ENCODE data around the gene P2RX1.

The P2RX1 gene

DNA sequence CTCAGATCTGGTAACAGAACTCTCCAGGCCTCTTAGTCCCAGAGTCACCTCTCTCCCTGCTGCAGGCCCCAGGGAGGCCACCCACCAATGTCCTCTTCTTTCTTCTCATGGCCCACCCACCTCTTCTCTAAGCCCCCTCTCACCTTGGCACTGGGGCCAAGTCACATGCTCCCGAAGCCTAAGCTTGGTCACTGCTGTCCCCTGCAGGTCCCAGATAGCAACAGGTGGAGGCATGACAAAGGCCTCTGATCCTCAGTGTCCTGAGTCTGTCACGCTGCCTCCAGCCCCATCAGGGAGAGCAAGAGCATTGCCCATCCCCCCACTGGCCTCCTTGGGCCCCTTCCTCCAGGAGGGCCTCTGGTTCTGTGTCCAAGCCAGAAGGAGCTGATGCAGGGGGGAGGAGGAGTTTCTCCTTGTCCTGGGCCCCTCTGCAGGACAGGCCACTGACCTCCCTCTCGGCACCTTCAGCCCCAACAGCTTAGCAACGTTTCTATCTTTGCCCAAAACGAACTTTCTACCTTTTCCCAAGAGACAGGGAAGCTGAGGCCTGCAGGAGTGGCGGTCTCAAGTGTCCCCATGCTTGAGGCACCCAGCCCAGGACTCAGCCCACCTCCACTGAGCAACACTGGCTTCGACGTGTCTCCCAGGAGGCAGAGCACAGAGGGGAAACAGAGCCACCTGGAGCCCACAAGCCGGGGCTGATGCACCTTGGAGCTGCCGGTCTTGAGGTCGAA lies 8.6 kb downstream of the P2RX1 start:
- no peak for DNase-seq

DNA sequence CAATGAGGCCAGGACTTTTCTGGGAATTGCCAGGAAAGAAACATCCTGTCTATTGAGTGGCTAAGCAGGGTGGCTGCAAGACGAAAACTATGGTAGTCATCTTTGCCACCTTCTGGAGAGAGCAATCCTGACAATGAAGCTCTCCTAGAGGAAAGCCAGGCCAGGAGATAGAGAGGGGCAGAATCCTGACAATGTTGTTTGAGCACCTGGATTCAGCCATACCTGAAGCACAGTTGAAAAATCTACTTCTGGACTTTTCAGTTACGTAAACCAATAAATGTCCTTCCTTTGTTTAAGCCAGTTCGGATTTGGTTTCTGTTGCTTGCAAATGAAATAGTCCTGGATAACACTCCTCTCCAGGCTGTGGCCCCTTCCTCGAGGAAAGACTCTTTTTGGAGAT lies 9.4 kb downstream of the P2RX1 start:
- no peak for DNase-seq

DNA sequence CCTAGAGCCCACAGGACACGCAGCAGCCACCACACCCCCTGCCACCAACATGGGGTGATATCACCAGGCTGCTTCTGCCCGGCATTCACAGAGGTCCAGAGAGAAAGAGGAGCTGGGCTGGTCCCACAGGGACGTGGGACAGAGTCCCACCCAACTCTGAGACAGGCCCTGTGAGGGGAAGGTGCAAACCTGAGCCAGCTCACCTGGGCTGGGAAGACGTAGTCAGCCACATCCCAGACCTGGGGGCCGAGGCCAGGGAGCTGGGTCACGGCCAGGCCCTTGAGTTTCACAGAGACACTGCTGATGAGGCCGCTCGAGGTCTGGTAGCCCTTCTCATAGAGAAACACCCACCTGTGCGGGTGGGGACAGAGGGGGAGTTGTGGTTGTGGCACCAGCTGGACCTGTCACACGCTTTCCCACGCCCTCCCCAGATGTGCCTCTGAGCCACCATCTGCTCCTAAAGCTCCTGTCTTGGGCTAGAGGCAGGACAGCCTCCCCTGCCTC lies 11.2 kb downstream of the P2RX1 start:
- no peak for DNase-seq

GRCh38 chr17:3904501-3904900 lies 11.8 kb downstream of the P2RX1 start:
- DNase-seq = no peak

GRCh38 chr17:3903881-3904290 lies 12.4 kb downstream of the P2RX1 start:
- DNase-seq = no peak

DNA sequence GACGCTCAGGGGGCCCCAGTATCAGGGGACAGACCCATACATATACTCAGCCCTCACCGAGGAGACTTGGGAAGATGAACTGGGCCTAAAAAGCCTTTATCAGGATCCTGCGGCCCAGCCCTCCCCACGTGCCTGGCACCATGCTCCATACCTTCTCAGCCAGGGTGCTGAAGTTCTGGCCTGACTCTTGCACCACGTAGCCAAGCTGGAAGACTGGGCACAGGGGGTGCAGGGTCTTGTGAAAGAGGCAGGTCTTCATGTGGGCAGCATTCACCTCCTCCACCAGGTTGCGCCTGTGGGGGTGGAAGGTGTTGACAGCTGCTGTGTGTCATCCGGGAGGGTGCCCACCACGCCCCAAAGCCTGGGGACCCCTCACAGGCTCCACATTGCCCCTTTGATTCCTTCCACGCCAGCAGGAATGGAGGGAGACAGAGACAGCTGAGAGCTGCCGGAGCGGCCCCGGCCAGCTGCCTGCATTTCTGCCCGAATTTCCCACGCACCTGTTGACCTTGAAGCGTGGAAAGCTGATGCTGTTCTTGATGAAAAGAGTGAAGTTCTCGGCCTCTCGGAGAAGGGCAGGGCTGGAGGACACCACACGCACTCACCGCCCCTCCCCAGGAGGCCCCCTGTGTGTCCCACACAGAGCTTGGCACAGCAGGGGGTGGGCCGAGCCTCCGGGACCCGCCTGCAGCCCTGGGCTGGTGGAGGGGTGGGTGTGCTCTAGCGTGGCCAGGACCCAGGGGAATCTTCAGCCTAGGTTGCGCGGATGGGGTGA lies 13.0 kb downstream of the P2RX1 start:
- DNase-seq = no peak

GRCh38 chr17:3900646-3901045 lies 15.6 kb downstream of the P2RX1 start:
- DNase-seq = no peak

- no peak for DNase-seq
Measured at GRCh38 chr17:3897731-3898130, 18.5 kb downstream of the P2RX1 start.

DNA sequence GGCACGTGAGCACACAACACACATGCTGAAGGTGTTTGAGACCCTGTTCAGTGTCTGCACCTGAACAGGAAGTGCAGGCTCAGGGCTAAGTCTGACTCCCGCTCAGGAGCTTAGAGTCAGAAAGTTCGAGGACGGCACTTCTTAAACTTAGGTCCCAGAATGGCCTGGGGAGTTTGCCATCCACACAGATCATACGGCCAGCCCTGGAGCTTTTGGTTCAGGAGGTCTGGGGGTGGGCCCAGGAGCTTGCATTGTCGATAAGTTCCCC lies 19.4 kb downstream of the P2RX1 start:
- no peak for DNase-seq

GRCh38 chr17:3896108-3896967 lies 19.9 kb downstream of the P2RX1 start:
- peak in 12 of 51 donors; percentile 13 to 53 (median 34) for DNase-seq

- no peak for DNase-seq
Measured at GRCh38 chr17:3895354-3895753, 20.9 kb downstream of the P2RX1 start.

DNA sequence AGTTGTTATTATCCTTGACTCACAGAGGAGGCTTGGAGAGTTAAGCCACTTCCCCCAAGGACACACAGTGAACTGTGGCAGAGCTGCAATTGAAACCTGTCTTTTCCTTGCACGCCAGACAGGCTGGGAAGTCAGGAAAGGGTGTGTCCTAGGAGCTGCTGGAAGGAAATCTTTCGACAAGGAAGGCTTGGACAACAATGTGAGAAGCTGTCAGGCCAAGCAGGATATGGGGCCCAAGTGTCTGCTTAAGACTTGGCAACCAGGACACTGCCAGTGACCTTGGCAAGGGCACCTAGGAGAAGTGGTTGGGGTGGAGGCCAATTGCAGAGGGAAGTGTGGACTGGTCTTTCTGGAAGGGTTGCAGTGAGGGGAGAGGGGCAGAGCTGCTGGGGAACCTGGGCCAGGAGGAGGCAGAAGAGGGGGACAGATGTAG lies 21.3 kb downstream of the P2RX1 start:
- peak in 6 of 51 donors; percentile 7 to 40 (median 18) for DNase-seq

- DNase-seq = no peak
Measured at GRCh38 chr17:3894188-3894587, 22.1 kb downstream of the P2RX1 start.

DNA sequence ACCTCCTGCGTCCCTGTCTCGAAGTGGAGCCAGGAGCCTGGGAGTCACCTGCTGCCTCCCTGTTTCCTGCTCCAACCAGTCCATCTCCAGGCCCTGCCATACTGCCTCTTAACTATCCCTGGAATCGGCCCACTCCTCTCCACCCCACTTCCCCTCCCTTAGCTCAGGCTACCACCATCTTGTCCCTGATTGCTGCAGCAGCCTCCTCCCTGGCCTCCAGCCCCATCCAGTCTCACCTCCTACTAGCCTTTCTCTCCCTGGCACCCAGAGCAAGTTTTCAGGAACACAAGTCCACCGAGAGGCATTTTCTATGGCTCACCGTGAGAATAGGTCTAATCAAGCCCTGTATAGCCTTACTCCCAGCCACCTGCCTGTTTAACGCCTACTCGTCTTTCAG lies 22.5 kb downstream of the P2RX1 start:
- peak in 1 of 51 donors; percentile 45 for DNase-seq

DNA sequence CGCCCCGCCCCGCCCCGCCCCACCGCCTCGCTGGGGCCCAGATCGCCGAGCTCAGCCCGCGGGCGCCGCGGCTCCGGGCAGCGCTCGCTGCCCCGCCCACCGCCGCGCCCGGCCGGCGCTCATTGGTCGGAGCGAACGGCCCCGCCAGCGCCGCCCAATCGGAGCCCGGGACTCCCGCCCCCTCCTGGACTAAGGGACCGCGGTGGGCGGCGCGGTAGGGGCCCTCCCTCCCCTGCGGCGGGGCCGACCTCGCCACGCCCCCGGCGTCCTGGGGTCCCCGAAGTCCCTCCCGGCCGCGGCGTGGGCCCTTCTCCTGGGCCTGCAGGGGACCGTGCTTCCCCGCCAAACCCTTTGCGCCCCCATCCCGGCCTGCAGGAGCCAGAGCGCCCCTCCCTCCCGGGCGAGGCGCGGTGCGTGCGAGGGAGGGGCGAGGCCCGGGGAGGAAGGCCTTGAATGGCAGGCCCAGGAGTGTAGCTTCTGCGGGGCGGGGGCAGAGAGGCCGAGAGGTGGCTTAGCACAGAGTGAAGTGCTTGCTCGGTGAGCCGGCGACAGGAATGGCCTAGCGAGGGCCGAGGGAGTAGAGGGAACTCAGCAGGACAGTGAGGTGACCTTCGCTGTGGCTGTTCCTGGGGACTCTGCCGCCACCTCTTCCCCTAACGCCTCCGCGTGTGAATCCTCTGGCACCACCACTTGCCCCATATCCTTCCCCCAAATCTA lies 23.1 kb downstream of the P2RX1 start, which contains the start of gene CAMKK1:
TSS of gene CAMKK1 (minus strand) at position 51 of the 717 bp plus-strand sequence. CDS start 7,366 bp downstream, outside the sequence.
- peak in 50 of 51 donors; percentile 28 to 89 (median 68) for DNase-seq

DNA sequence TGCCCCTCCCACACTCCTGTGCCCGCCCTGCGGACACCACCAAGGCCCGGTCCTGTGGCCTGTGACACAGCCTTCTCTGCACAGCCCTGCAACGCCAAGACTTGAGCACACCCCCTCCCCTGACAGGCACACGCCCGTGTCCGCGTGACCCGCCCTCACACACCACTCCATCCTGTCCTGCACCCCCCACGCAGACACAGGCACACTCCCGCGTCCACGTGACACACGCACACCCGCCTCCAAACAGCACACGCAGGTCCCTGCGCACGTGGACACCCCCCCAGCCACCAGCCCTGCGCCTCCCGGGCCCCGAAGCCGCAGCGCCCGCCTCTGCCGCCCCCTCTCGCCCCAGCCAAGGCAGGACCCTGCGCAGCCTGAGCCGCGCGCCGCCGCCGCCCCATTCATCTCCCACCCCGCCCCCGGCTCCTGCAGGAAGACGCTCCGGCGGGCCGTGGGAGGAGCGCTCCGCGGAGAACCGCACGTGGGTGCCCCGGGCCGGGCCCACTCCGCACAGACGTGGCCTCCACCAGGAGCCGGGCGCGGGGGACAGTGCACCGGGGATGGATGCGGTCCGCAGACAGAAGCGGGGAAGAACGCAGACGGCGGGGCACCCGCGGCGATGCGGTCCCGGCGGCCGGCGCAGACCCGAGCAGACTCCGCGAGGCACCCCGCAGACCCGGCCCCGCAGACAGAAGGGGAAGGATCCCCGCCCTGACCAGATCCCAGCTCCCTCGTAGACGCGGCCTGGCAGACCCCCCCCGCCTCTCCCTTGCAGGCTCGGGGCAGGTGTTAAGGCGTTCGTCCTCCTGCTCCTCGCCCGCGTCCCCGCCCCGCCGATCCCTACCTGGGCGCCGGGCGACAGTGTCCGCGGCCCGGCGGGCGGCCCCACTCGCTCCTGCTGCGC lies 23.9 kb downstream of the P2RX1 start:
- DNase-seq = peak in 37 of 51 donors; percentile 12 to 79 (median 49)

GRCh38 chr17:3891626-3892094 lies 24.6 kb downstream of the P2RX1 start:
- DNase-seq = no peak

- no peak for DNase-seq
Measured at GRCh38 chr17:3890878-3891219, 25.4 kb downstream of the P2RX1 start.

GRCh38 chr17:3890082-3890877 lies 26.0 kb downstream of the P2RX1 start:
- peak in 17 of 51 donors; percentile 10 to 83 (median 30) for DNase-seq

Data from hypothalamus (tissue), 51 donors.